Measurements from ENCODE around the gene RNF224.

DNA sequence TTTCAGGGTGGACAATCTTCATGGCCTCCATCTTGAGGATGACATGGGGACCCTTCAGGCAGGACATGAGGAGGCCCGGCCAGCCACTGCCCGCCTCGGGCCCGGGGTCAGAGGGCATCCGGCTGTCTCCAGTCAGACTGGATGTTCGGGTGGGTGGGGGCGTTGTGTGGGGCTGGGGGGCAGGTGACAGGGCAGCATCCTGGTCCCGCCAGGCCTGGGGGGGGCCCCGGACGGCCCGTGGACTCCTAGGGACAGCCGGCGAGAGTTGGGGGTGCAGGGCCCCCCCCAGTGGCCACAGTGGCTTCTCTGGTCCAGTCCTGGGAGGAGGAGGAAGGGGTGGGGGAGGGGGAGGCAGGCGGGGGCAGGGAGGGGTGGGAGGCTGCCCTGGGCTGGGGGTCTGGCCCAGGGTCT is 6.2 kb upstream of the RNF224 start:
- no peak for TF ChIP-seq CTCF (IDR thresholded peaks at IDR 0.05)
- TF ChIP-seq POLR2AphosphoS5 (IDR thresholded peaks at IDR 0.05), result no peak

Data from suprapubic skin (tissue), 3 donors.